Measurements from ENCODE around the gene GATAD1.

The GATAD1 gene

GRCh38 chr7:92485267-92485892 lies 38.1 kb downstream of the GATAD1 start:
- no peak for DNase-seq

GRCh38 chr7:92485974-92486373 lies 38.7 kb downstream of the GATAD1 start:
- DNase-seq = no peak

- DNase-seq = no peak
Observed at GRCh38 chr7:92487804-92488203, 40.5 kb downstream of the GATAD1 start.

GRCh38 chr7:92489634-92490033 lies 42.4 kb downstream of the GATAD1 start:
- no peak for DNase-seq

GRCh38 chr7:92496876-92497275 lies 49.6 kb downstream of the GATAD1 start:
- DNase-seq = no peak

- no peak for DNase-seq
Observed at GRCh38 chr7:92498557-92498956, 51.3 kb downstream of the GATAD1 start.

- DNase-seq = no peak
Observed at GRCh38 chr7:92503767-92504166, 56.5 kb downstream of the GATAD1 start.

- DNase-seq = no peak
Observed at GRCh38 chr7:92504563-92504962, 57.3 kb downstream of the GATAD1 start.

GRCh38 chr7:92506363-92506762 lies 59.1 kb downstream of the GATAD1 start:
- no peak for DNase-seq

GRCh38 chr7:92508946-92509345 lies 61.7 kb downstream of the GATAD1 start:
- DNase-seq = no peak
